CD4-positive, CD25-positive, alpha-beta regulatory T cell (primary cell): ENCODE results near the gene SYT1. TPM values are rescaled to one million over a fixed set of nuclear protein-coding genes. Genes with fewer than 3 reads are reported as not detected.

Source experiments
- ATAC-seq, 2 donors: fragments of 150-1000 bp; cut with Tn5 transposase; one replicate each; pipeline ENCODE4 v1.10.0; 2021; ENCODE audit warnings: low read depth in 2 of 2, moderate number of reproducible peaks in 2 of 2, moderate library complexity in 1 of 2
- DNase-seq, 3 donors: peaks; one replicate each; pipeline versions ENCODE4 v3.0.0 to v3.0.0-alpha.2; 2012 to 2022; ENCODE audit warnings: mixed read lengths in 1 of 3
- H3K27ac ChIP-seq: one replicate; pipeline ENCODE4 v1.7.0; 2013; ENCODE audit warnings: mild to moderate bottlenecking, low read length; ENCODE audit not compliant: insufficient read depth, poor library complexity, severe bottlenecking
- H3K27me3 ChIP-seq: one replicate; pipeline ENCODE4 v1.7.0; 2013; ENCODE audit warnings: low read length; ENCODE audit not compliant: control insufficient read depth, insufficient read depth
- H3K36me3 ChIP-seq: one replicate; pipeline ENCODE4 v1.7.0; 2013; ENCODE audit warnings: mild to moderate bottlenecking, low read length, moderate library complexity; ENCODE audit not compliant: control insufficient read depth, insufficient read depth
- H3K4me1 ChIP-seq: 2 replicates; pipeline ENCODE4 v1.7.0; 2013; ENCODE audit warnings: mild to moderate bottlenecking, low read length; ENCODE audit not compliant: insufficient read depth, control insufficient read depth, poor library complexity, severe bottlenecking
- H3K4me3 ChIP-seq: one replicate; pipeline ENCODE4 v1.7.0; 2013; ENCODE audit warnings: low read depth, mild to moderate bottlenecking, low read length, moderate library complexity
- H3K9me3 ChIP-seq, 2 experiments: 1 replicate in 1 of 2; 2 replicates in 1 of 2; pipeline ENCODE4 v1.7.0; 2013; ENCODE audit warnings: low read length in 2 of 2, mild to moderate bottlenecking in 1 of 2, moderate library complexity in 1 of 2; ENCODE audit not compliant: control insufficient read depth in 2 of 2
- H3K27ac Mint-ChIP-seq, 3 donors: one replicate each; pipeline ENCODE4 v1.8.0; 2020 to 2022; ENCODE audit warnings: mild to moderate bottlenecking in 3 of 3, mixed read lengths in 3 of 3, moderate library complexity in 2 of 3
- H3K27me3 Mint-ChIP-seq: one replicate; pipeline ENCODE4 v1.8.0; 2022; ENCODE audit warnings: mild to moderate bottlenecking, mixed read lengths
- H3K36me3 Mint-ChIP-seq: one replicate; pipeline ENCODE4 v1.8.0; 2020; ENCODE audit warnings: mixed read lengths
- H3K4me1 Mint-ChIP-seq, 4 donors: one replicate each; pipeline ENCODE4 v1.8.0; 2020 to 2022; ENCODE audit warnings: mixed read lengths in 4 of 4, mild to moderate bottlenecking in 1 of 4
- H3K4me3 Mint-ChIP-seq, 4 donors: one replicate each; pipeline ENCODE4 v1.8.0; 2020 to 2022; ENCODE audit warnings: mild to moderate bottlenecking in 4 of 4, mixed read lengths in 4 of 4, moderate library complexity in 3 of 4
- H3K9me3 Mint-ChIP-seq, 7 donors: one replicate each; pipeline ENCODE4 v1.8.0; 2020 to 2022; ENCODE audit warnings: mixed read lengths in 7 of 7, mild to moderate bottlenecking in 3 of 7, moderate library complexity in 2 of 7
- polyA plus RNA-seq, 4 donors: library from polyadenylated mRNA; unstranded; fragments of 300-500 nt; fragmentation: Illumina TruSeq; gene quantifications; one replicate each; pipeline ENCODE4 v1.2.3, GENCODE V29; 2021
- total RNA-seq: library from RNA; stranded (reverse); gene quantifications from one replicate; pipeline ENCODE4 v1.2.3, GENCODE V29; 2022

SYT1 gene
- total and polyA plus RNA-seq, 5 donors from 2014 or later = not detected

GRCh38 chr12:79317179-79317847, 452.7 kb downstream of the SYT1 start:
- no peak overlapping the region for H3K27ac ChIP-seq
- ATAC-seq (no peak), DNase-seq (no peak)
- Mint-ChIP-seq H3K9me3 (peaks cover 0 to 15% (median 7%) of the 10 kb centered on the region in 7 donors), H3K27ac (no peak overlapping the region), H3K4me3 (no peak overlapping the region), H3K4me1 (no peaks in the 10 kb centered on the region), H3K27me3 (no peaks in the 10 kb centered on the region), H3K36me3 (no peaks in the 10 kb centered on the region)
- H3K4me1 ChIP-seq = no peaks in the 10 kb centered on the region
- no peak overlapping the region for H3K4me3 ChIP-seq
- no peaks in the 10 kb centered on the region for H3K27me3 ChIP-seq
- H3K9me3 ChIP-seq = peaks cover 0 to 2% of the 10 kb centered on the region in 2 experiments
- H3K36me3 ChIP-seq = no peaks in the 10 kb centered on the region

- H3K27me3 Mint-ChIP-seq = no peaks in the 10 kb centered on the region
- H3K4me1 ChIP-seq = no peaks in the 10 kb centered on the region
- no peaks in the 10 kb centered on the region for H3K4me1 Mint-ChIP-seq
- ATAC-seq (no peak), DNase-seq (no peak)
- H3K27ac ChIP-seq = no peak overlapping the region
- H3K4me3 ChIP-seq = no peak overlapping the region
- no peak overlapping the region for H3K4me3 Mint-ChIP-seq
- H3K36me3 Mint-ChIP-seq = no peaks in the 10 kb centered on the region
- peaks cover 0 to 13% (median 4%) of the 10 kb centered on the region in 7 donors for H3K9me3 Mint-ChIP-seq
- no peaks in the 10 kb centered on the region for H3K27me3 ChIP-seq
- H3K9me3 ChIP-seq = no peaks in the 10 kb centered on the region
- no peaks in the 10 kb centered on the region for H3K36me3 ChIP-seq
- H3K27ac Mint-ChIP-seq = no peak overlapping the region
These were observed 458.3 kb downstream of the SYT1 start for GRCh38 chr12:79322905-79323304.

- no peak overlapping the region for H3K4me3 Mint-ChIP-seq
- H3K36me3 ChIP-seq = no peaks in the 10 kb centered on the region
- no peaks in the 10 kb centered on the region for H3K4me1 ChIP-seq
- no peak overlapping the region for H3K27ac Mint-ChIP-seq
- no peaks in the 10 kb centered on the region for H3K27me3 ChIP-seq
- no peak for DNase-seq
- no peaks in the 10 kb centered on the region for H3K4me1 Mint-ChIP-seq
- peaks cover 0 to 8% (median 2%) of the 10 kb centered on the region in 7 donors for H3K9me3 Mint-ChIP-seq
- no peaks in the 10 kb centered on the region for H3K36me3 Mint-ChIP-seq
- no peak for ATAC-seq
- H3K27me3 Mint-ChIP-seq = no peaks in the 10 kb centered on the region
- H3K27ac ChIP-seq = no peak overlapping the region
- no peaks in the 10 kb centered on the region for H3K9me3 ChIP-seq
- H3K4me3 ChIP-seq = no peak overlapping the region
These were observed 460.0 kb downstream of the SYT1 start for GRCh38 chr12:79324571-79324970.

- no peak overlapping the region for H3K27ac Mint-ChIP-seq
- no peak for DNase-seq
- H3K4me3 Mint-ChIP-seq = no peak overlapping the region
- Histone ChIP-seq H3K27me3 (no peaks in the 10 kb centered on the region), H3K9me3 (no peaks in the 10 kb centered on the region), H3K4me3 (no peak overlapping the region), H3K4me1 (no peaks in the 10 kb centered on the region), H3K27ac (no peak overlapping the region), H3K36me3 (no peaks in the 10 kb centered on the region)
- H3K27me3 Mint-ChIP-seq = no peaks in the 10 kb centered on the region
- peaks cover 0 to 8% (median 1%) of the 10 kb centered on the region in 7 donors for H3K9me3 Mint-ChIP-seq
- ATAC-seq = no peak
- no peaks in the 10 kb centered on the region for H3K4me1 Mint-ChIP-seq
- H3K36me3 Mint-ChIP-seq = no peaks in the 10 kb centered on the region
These were observed 461.6 kb downstream of the SYT1 start for GRCh38 chr12:79326222-79326621.

GRCh38 chr12:79326663-79327062, 462.1 kb downstream of the SYT1 start:
- Mint-ChIP-seq H3K36me3 (no peaks in the 10 kb centered on the region), H3K27ac (no peak overlapping the region), H3K9me3 (peaks cover 0 to 8% (median 1%) of the 10 kb centered on the region in 7 donors), H3K4me3 (no peak overlapping the region), H3K27me3 (no peaks in the 10 kb centered on the region), H3K4me1 (no peaks in the 10 kb centered on the region)
- no peak for ATAC-seq
- Histone ChIP-seq H3K4me3 (no peak overlapping the region), H3K27ac (no peak overlapping the region), H3K4me1 (no peaks in the 10 kb centered on the region), H3K9me3 (no peaks in the 10 kb centered on the region), H3K27me3 (no peaks in the 10 kb centered on the region), H3K36me3 (no peaks in the 10 kb centered on the region)
- DNase-seq = no peak

GRCh38 chr12:79327465-79327864, 462.9 kb downstream of the SYT1 start:
- no peak overlapping the region for H3K4me3 Mint-ChIP-seq
- no peaks in the 10 kb centered on the region for H3K4me1 ChIP-seq
- no peaks in the 10 kb centered on the region for H3K27me3 ChIP-seq
- no peak for DNase-seq
- H3K36me3 ChIP-seq = no peaks in the 10 kb centered on the region
- no peak overlapping the region for H3K27ac Mint-ChIP-seq
- ATAC-seq = no peak
- H3K4me1 Mint-ChIP-seq = no peaks in the 10 kb centered on the region
- H3K9me3 Mint-ChIP-seq = peaks cover 0 to 6% (median 1%) of the 10 kb centered on the region in 7 donors
- H3K36me3 Mint-ChIP-seq = no peaks in the 10 kb centered on the region
- H3K27me3 Mint-ChIP-seq = no peaks in the 10 kb centered on the region
- H3K9me3 ChIP-seq = no peaks in the 10 kb centered on the region
- H3K4me3 ChIP-seq = no peak overlapping the region
- H3K27ac ChIP-seq = no peak overlapping the region

- Mint-ChIP-seq H3K9me3 (peaks cover 0 to 3% (median 0%) of the 10 kb centered on the region in 7 donors), H3K27me3 (no peaks in the 10 kb centered on the region), H3K4me1 (no peaks in the 10 kb centered on the region), H3K4me3 (no peak overlapping the region), H3K36me3 (no peaks in the 10 kb centered on the region), H3K27ac (no peak overlapping the region)
- Histone ChIP-seq H3K27me3 (no peaks in the 10 kb centered on the region), H3K9me3 (no peaks in the 10 kb centered on the region), H3K27ac (no peak overlapping the region), H3K4me1 (no peaks in the 10 kb centered on the region), H3K4me3 (no peak overlapping the region), H3K36me3 (no peaks in the 10 kb centered on the region)
- ATAC-seq (no peak), DNase-seq (no peak)
These were observed 465.4 kb downstream of the SYT1 start for GRCh38 chr12:79329933-79330332.

GRCh38 chr12:79331870-79332269, 467.3 kb downstream of the SYT1 start:
- ATAC-seq = no peak
- H3K4me3 ChIP-seq = no peak overlapping the region
- no peaks in the 10 kb centered on the region for H3K4me1 Mint-ChIP-seq
- H3K4me3 Mint-ChIP-seq = no peak overlapping the region
- H3K9me3 Mint-ChIP-seq = peaks cover 0 to 3% (median 0%) of the 10 kb centered on the region in 7 donors
- DNase-seq = no peak
- H3K4me1 ChIP-seq = no peaks in the 10 kb centered on the region
- no peaks in the 10 kb centered on the region for H3K36me3 ChIP-seq
- H3K27ac ChIP-seq = no peak overlapping the region
- H3K27me3 ChIP-seq = no peaks in the 10 kb centered on the region
- H3K27me3 Mint-ChIP-seq = no peaks in the 10 kb centered on the region
- H3K9me3 ChIP-seq = no peaks in the 10 kb centered on the region
- no peak overlapping the region for H3K27ac Mint-ChIP-seq
- H3K36me3 Mint-ChIP-seq = no peaks in the 10 kb centered on the region
